Subcutaneous abdominal adipose tissue (tissue), 5 donors: Measurements from ENCODE around the gene KCNG2.

Source experiments
- H3K27ac ChIP-seq: one replicate; pipeline ENCODE4 v1.7.0; 2013; ENCODE audit warnings: low read depth, mild to moderate bottlenecking, inconsistent platforms, low read length, moderate library complexity
- H3K27me3 ChIP-seq, 5 donors: one replicate each; pipeline ENCODE4 v1.7.0; 2013; ENCODE audit warnings: low read length in 5 of 5, inconsistent platforms in 1 of 5; ENCODE audit not compliant: control insufficient read depth in 5 of 5, insufficient read depth in 4 of 5
- H3K36me3 ChIP-seq, 5 donors: one replicate each; pipeline ENCODE4 v1.7.0; 2013; ENCODE audit warnings: low read length in 5 of 5; ENCODE audit not compliant: control insufficient read depth in 5 of 5, insufficient read depth in 5 of 5
- H3K4me1 ChIP-seq, 5 donors: one replicate each; pipeline ENCODE4 v1.7.0; 2013; ENCODE audit warnings: low read length in 5 of 5, mild to moderate bottlenecking in 3 of 5, moderate library complexity in 1 of 5; ENCODE audit not compliant: control insufficient read depth in 5 of 5, insufficient read depth in 5 of 5
- H3K4me3 ChIP-seq, 5 donors: one replicate each; pipeline ENCODE4 v1.7.0; 2013; ENCODE audit warnings: low read length in 5 of 5, low read depth in 1 of 5
- H3K9ac ChIP-seq, 5 donors: one replicate each; pipeline ENCODE4 v1.7.0; 2013; ENCODE audit warnings: low read length in 5 of 5, mild to moderate bottlenecking in 4 of 5, moderate library complexity in 3 of 5
- H3K9me3 ChIP-seq, 5 donors: one replicate each; pipeline ENCODE4 v1.7.0; 2013; ENCODE audit warnings: low read length in 5 of 5; ENCODE audit not compliant: control insufficient read depth in 5 of 5
- donor health status: healthy.
- donor health status: healthy.
- donor health status: healthy.
- donor health status: healthy.
- donor health status: healthy.

The KCNG2 gene

GRCh38 chr18:79928563-79928960 is 130.8 kb downstream of the KCNG2 start:
- Histone ChIP-seq H3K4me3 (no peak overlapping the region), H3K36me3 (peaks cover 24 to 51% (median 40%) of the 10 kb centered on the region in 5 donors), H3K27ac (no peak overlapping the region), H3K4me1 (peaks cover 0 to 1% (median 0%) of the 10 kb centered on the region in 5 donors), H3K27me3 (no peaks in the 10 kb centered on the region), H3K9me3 (peaks cover 18 to 29% (median 21%) of the 10 kb centered on the region in 5 donors), H3K9ac (no peak overlapping the region)

- no peak overlapping the region for H3K4me3 ChIP-seq
- H3K4me1 ChIP-seq, result peaks cover 3 to 16% (median 14%) of the 10 kb centered on the region in 5 donors
- peaks cover 18 to 33% (median 24%) of the 10 kb centered on the region in 5 donors for H3K9me3 ChIP-seq
- peaks cover 24 to 45% (median 31%) of the 10 kb centered on the region in 5 donors for H3K36me3 ChIP-seq
- H3K27me3 ChIP-seq, result no peaks in the 10 kb centered on the region
- no peak overlapping the region for H3K9ac ChIP-seq
- H3K27ac ChIP-seq, result no peak overlapping the region
Measured at GRCh38 chr18:79930020-79930642, 132.4 kb downstream of the KCNG2 start.

GRCh38 chr18:79931475-79931874 is 133.7 kb downstream of the KCNG2 start:
- Histone ChIP-seq H3K9ac (no peak overlapping the region), H3K4me3 (no peak overlapping the region), H3K27me3 (no peaks in the 10 kb centered on the region), H3K36me3 (peaks cover 24 to 45% (median 35%) of the 10 kb centered on the region in 5 donors), H3K9me3 (peaks cover 18 to 33% (median 24%) of the 10 kb centered on the region in 5 donors), H3K4me1 (peaks cover 6 to 29% (median 15%) of the 10 kb centered on the region in 5 donors), H3K27ac (no peak overlapping the region)

GRCh38 chr18:79932907-79933306 is 135.2 kb downstream of the KCNG2 start:
- Histone ChIP-seq H3K9ac (no peak overlapping the region), H3K27ac (no peak overlapping the region), H3K4me3 (no peak overlapping the region), H3K36me3 (peaks cover 24 to 45% (median 30%) of the 10 kb centered on the region in 5 donors), H3K9me3 (peaks cover 18 to 33% (median 24%) of the 10 kb centered on the region in 5 donors), H3K27me3 (no peaks in the 10 kb centered on the region), H3K4me1 (peaks cover 6 to 40% (median 17%) of the 10 kb centered on the region in 5 donors)

- H3K9ac ChIP-seq, result no peak overlapping the region
- H3K36me3 ChIP-seq, result peaks cover 21 to 40% (median 24%) of the 10 kb centered on the region in 5 donors
- no peak overlapping the region for H3K4me3 ChIP-seq
- no peak overlapping the region for H3K27ac ChIP-seq
- peaks cover 18 to 32% (median 23%) of the 10 kb centered on the region in 5 donors for H3K9me3 ChIP-seq
- H3K27me3 ChIP-seq, result no peaks in the 10 kb centered on the region
- H3K4me1 ChIP-seq, result peaks cover 6 to 49% (median 22%) of the 10 kb centered on the region in 5 donors
Measured at GRCh38 chr18:79933765-79934164, 136.0 kb downstream of the KCNG2 start.

- Histone ChIP-seq H3K4me1 (peaks cover 6 to 56% (median 25%) of the 10 kb centered on the region in 5 donors), H3K27ac (no peak overlapping the region), H3K27me3 (no peaks in the 10 kb centered on the region), H3K9me3 (peaks cover 10 to 26% (median 15%) of the 10 kb centered on the region in 5 donors), H3K9ac (no peak overlapping the region), H3K36me3 (peaks cover 14 to 33% (median 21%) of the 10 kb centered on the region in 5 donors), H3K4me3 (peak overlapping the region in 1 of 5 donors; percentile 23)
Measured at GRCh38 chr18:79934311-79935097, 136.8 kb downstream of the KCNG2 start.

GRCh38 chr18:79935098-79935480 is 137.4 kb downstream of the KCNG2 start:
- no peak overlapping the region for H3K4me3 ChIP-seq
- peaks cover 11 to 36% (median 18%) of the 10 kb centered on the region in 5 donors for H3K36me3 ChIP-seq
- H3K27ac ChIP-seq, result no peak overlapping the region
- H3K27me3 ChIP-seq, result no peaks in the 10 kb centered on the region
- peaks cover 5 to 21% (median 10%) of the 10 kb centered on the region in 5 donors for H3K9me3 ChIP-seq
- H3K9ac ChIP-seq, result no peak overlapping the region
- H3K4me1 ChIP-seq, result peaks cover 8 to 59% (median 25%) of the 10 kb centered on the region in 5 donors

GRCh38 chr18:79935499-79935898 is 137.8 kb downstream of the KCNG2 start:
- H3K36me3 ChIP-seq, result peaks cover 11 to 40% (median 22%) of the 10 kb centered on the region in 5 donors
- no peak overlapping the region for H3K4me3 ChIP-seq
- H3K9ac ChIP-seq, result no peak overlapping the region
- peaks cover 5 to 21% (median 10%) of the 10 kb centered on the region in 5 donors for H3K9me3 ChIP-seq
- H3K27ac ChIP-seq, result no peak overlapping the region
- H3K4me1 ChIP-seq, result peaks cover 8 to 62% (median 25%) of the 10 kb centered on the region in 5 donors
- H3K27me3 ChIP-seq, result no peaks in the 10 kb centered on the region

- H3K27ac ChIP-seq, result no peak overlapping the region
- H3K36me3 ChIP-seq, result peaks cover 12 to 44% (median 25%) of the 10 kb centered on the region in 5 donors
- peaks cover 5 to 21% (median 10%) of the 10 kb centered on the region in 5 donors for H3K9me3 ChIP-seq
- H3K9ac ChIP-seq, result no peak overlapping the region
- no peak overlapping the region for H3K4me3 ChIP-seq
- H3K4me1 ChIP-seq, result peaks cover 8 to 65% (median 25%) of the 10 kb centered on the region in 5 donors
- no peaks in the 10 kb centered on the region for H3K27me3 ChIP-seq
Measured at GRCh38 chr18:79935925-79936324, 138.2 kb downstream of the KCNG2 start.

- peaks cover 8 to 51% (median 33%) of the 10 kb centered on the region in 5 donors for H3K36me3 ChIP-seq
- H3K9me3 ChIP-seq, result peaks cover 4 to 17% (median 10%) of the 10 kb centered on the region in 5 donors
- peaks cover 8 to 72% (median 32%) of the 10 kb centered on the region in 5 donors for H3K4me1 ChIP-seq
- H3K9ac ChIP-seq, result no peak overlapping the region
- H3K27me3 ChIP-seq, result no peaks in the 10 kb centered on the region
- no peak overlapping the region for H3K4me3 ChIP-seq
- H3K27ac ChIP-seq, result no peak overlapping the region
Measured at GRCh38 chr18:79936641-79937040, 138.9 kb downstream of the KCNG2 start.
